GM12874 (cell line): ENCODE results near the gene FNDC3B.

ENCODE experiments used
- CTCF ChIP-seq: IDR thresholded peaks from 2 replicates; pipeline ENCODE4 v1.5.1; 2011; ENCODE audit warnings: low read depth, mild to moderate bottlenecking, control low read depth, low read length, moderate library complexity; ENCODE audit not compliant: insufficient read depth

FNDC3B gene

GRCh38 chr3:172260381-172260780 lies 221.0 kb downstream of the FNDC3B start:
- no peak for TF ChIP-seq CTCF

- TF ChIP-seq CTCF = no peak
Observed at GRCh38 chr3:172261054-172261453, 221.7 kb downstream of the FNDC3B start.

- no peak for TF ChIP-seq CTCF
Observed at GRCh38 chr3:172262991-172263608, 223.7 kb downstream of the FNDC3B start.

- no peak for TF ChIP-seq CTCF
Observed at GRCh38 chr3:172263781-172264486, 224.6 kb downstream of the FNDC3B start.

GRCh38 chr3:172266103-172266502 lies 226.7 kb downstream of the FNDC3B start:
- TF ChIP-seq CTCF = no peak

- no peak for TF ChIP-seq CTCF
Observed at GRCh38 chr3:172268425-172268824, 229.0 kb downstream of the FNDC3B start.

- TF ChIP-seq CTCF = no peak
Observed at GRCh38 chr3:172268868-172269267, 229.5 kb downstream of the FNDC3B start.
